ENCODE measurements around the gene HIF3A. TPM values are rescaled to one million over a fixed set of nuclear protein-coding genes. Genes with fewer than 3 reads are reported as not detected.
A peak's percentile ranks its signal among the peaks of the same experiment; 100 is the strongest.
"Not testable (repeated sequence)": the region's sequence is repeated elsewhere in the genome, so short reads cannot be mapped to it uniquely, and the experiment has no call there.

Gene HIF3A
- polyA plus RNA-seq, 2 of the 4 experiments (the other 2 are of a cell fraction): not detected

DNA sequence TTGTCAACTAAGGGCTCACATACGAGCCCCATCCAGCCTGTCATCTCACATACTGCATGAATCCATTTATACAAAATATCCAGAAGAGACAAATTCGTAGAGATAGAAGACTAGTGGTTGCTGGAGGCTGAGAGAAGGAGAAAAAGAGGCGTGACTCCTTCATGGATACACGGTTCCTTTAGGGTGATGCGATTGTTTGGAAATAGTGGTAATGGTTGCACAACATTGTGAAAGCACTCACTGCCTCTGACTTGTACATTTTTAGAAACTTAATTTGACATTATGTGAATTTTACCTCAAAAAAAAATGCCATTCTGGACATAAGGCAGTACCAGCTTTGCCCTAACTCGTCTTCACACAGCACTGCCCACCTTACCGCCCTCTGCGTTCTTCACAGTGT, 40.0 kb upstream of the HIF3A start:
- ChIA-PET CTCF (interaction anchor here (0.9 to 19.2 kb wide), 7 partner anchors 8 to 228 kb away, joined by 3 to 854 read pairs (median 3); partner anchors contain the start of gene IGFL1), POLR2A (no interaction called here)
- ATAC-seq (no peak), DNase-seq (ENCODE audit: low read depth in 1 of 2, low spot score in 1 of 2) (peak in 1 of 2 experiments; percentile 38), FAIRE-seq (no peak)
- Histone ChIP-seq H3K4me2 (no peak overlapping the region), H3K4me3 (no peak overlapping the region), H3K27ac (no peak overlapping the region; a peak in 1 of 6 replicates), H3K4me1 (peaks cover 23% of the 10 kb centered on the region), H3K9me3 (no peaks in the 10 kb centered on the region)
- TF ChIP-seq KDM1A (IDR thresholded peaks at IDR 0.05; ENCODE audit: low read depth) (no peak), CEBPB (IDR thresholded peaks at IDR 0.05) (peak; percentile 48 to 71; a peak in 1 of 4 replicates), FOSL2 (IDR thresholded peaks at IDR 0.05) (no peak), FOSL2 (CRISPR knock-in tag; IDR thresholded peaks at IDR 0.05) (0 out of 2 replicates have a peak, but pooled peaks have one; percentile 2)
- 65% methylated on average over 8 of the region's 8 CpGs for WGBS (ENCODE audit: missing lambda C conversion rate)

DNA sequence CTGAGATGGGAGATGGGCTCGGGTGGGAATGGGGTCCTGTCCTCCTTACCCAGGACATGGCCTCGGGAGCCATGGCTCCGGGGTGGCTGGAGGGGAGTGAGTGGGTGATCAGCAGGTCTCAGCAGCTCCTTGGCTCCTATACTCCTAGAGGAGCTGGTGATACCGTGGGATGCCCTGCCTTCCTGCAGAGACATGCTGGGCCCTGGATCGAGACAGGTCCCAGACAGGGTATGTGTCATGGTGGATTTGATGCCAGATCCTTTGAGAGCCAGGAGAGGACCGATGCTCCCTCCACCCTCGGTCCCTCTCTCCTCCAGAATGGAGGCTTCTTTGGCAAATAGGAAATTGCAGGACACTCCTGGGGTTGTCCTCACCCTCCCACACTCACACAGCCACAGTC, 35.3 kb upstream of the HIF3A start:
- CTCF ChIA-PET: interaction anchor here (0.7 to 19.2 kb wide), 7 partner anchors 32 to 236 kb away, joined by 4 to 854 read pairs (median 80); partner anchors contain the start of genes IGFL1 and PGLYRP1
- FAIRE-seq: peak; percentile 39
- DNase-seq (ENCODE audit: low read depth in 1 of 2, low spot score in 1 of 2); H3K4me2 ChIP-seq; H3K9me3 ChIP-seq; POLR2A ChIA-PET; H3K4me3 ChIP-seq: not testable (repeated sequence)
- peak overlapping the region; percentile 10 to 72; a peak in 4 of 6 replicates for H3K27ac ChIP-seq
- WGBS (ENCODE audit: missing lambda C conversion rate): 67% methylated on average over 7 of the region's 7 CpGs
- peak; percentile 28 to 49; a peak in 5 of 6 replicates for ATAC-seq
- peaks cover 39% of the 10 kb centered on the region for H3K4me1 ChIP-seq

DNA sequence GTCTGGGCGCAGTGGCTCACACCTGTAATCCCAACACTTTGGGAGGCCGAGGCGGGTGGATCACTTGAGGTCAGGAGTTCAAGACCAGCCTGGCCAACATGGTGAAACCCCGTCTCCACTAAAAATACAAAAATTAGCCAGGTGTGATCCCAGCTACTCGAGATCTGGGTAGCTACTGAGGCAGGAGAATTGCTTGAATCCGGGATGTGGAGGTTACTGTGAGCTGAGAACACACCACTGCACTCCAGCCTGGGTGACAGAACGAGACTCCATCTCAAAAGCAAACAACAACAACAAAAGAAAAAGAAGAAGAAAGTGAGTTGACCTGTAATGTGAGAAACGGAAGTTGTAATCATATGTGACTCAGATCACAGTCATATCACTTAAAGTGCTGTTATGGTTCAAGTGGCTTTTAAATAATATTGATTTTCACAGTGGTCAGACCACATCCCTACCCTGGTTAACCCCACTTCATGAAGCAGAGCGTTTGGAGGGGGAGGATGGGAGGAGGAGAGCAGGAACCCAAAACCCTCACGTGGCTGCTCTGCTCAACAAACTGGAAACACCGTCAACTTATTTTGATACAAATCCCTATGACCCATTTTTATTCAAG, 34.1 kb upstream of the HIF3A start:
- peak overlapping the region; percentile 6 to 70; a peak in 5 of 6 replicates for H3K27ac ChIP-seq
- DNase-seq (ENCODE audit: low read depth in 1 of 2, low spot score in 1 of 2): peak; percentile 48 to 56
- not testable (repeated sequence) for ATAC-seq

DNA sequence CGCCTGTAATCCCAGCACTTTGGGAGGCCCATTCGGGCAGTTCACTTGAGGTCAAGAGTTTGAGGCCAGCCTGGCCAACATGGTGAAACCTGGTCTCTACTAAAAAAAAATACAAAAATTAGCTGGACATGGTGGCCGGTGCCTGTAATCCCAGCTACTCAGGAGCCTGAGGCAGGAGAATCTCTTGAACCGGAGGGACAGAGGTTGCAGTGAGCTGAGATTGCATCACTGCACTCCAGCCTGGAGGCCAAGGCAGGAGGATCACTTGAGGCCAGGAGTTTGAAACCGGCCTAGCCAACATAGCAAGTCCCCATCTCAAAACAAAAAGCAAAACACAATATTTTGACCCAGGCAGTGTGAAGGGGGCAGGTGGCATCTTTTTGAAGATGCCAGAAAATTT, 32.0 kb upstream of the HIF3A start:
- peaks cover 18% of the 10 kb centered on the region for H3K4me1 ChIP-seq
- ChIA-PET POLR2A (interaction anchor here (0.6 to 1.5 kb wide), 3 partner anchors 185 to 236 kb away, joined by 3 to 7 read pairs (median 4); no protein-coding TSS in a partner anchor), CTCF (interaction anchor here (0.6 to 19.2 kb wide), 74 partner anchors 8 to 448 kb away, joined by 3 to 854 read pairs (median 5); partner anchors contain the start of genes IGFL2, IGFL3 and PGLYRP1)
- H3K4me2 ChIP-seq; ATAC-seq; H3K9me3 ChIP-seq; FAIRE-seq; DNase-seq (ENCODE audit: low read depth in 1 of 2, low spot score in 1 of 2); H3K4me3 ChIP-seq: not testable (repeated sequence)
- peak overlapping the region; percentile 14 to 70; a peak in 5 of 6 replicates for H3K27ac ChIP-seq
- whole genome bisulfite sequencing (ENCODE audit: missing lambda C conversion rate): 73% methylated on average over 5 of the region's 5 CpGs
- TF ChIP-seq CEBPB (IDR thresholded peaks at IDR 0.05): peak in 1 of 2 experiments; percentile 38; a peak in 1 of 4 replicates

More for the DNA sequence above, 34.1 kb upstream of the HIF3A start:
- H3K4me3 ChIP-seq, H3K9me3 ChIP-seq, POLR2A ChIA-PET: not testable (repeated sequence)
- 39% methylated on average over 11 of the region's 11 CpGs for WGBS (ENCODE audit: missing lambda C conversion rate)
- H3K4me1 ChIP-seq: peaks cover 32% of the 10 kb centered on the region
- TF ChIP-seq BHLHE40 (IDR thresholded peaks at IDR 0.05; ENCODE audit: low read depth, low read length): 0 out of 2 replicates have a peak, but pooled peaks have one; percentile 10
- peak in 1 of 2 experiments; percentile 32; a peak in 1 of 5 replicates for TF ChIP-seq JUN (IDR thresholded peaks at IDR 0.05)
- peak; percentile 76 for TF ChIP-seq FOSL2 (IDR thresholded peaks at IDR 0.05)
- peak; percentile 79 for TF ChIP-seq FOSL2 (CRISPR knock-in tag; IDR thresholded peaks at IDR 0.05)
- TF ChIP-seq JUNB (IDR thresholded peaks at IDR 0.05): peak; percentile 84
- FAIRE-seq: peak; percentile 99
- H3K4me2 ChIP-seq: peak overlapping the region; percentile 32
- CTCF ChIA-PET: interaction anchor here (0.6 to 19.2 kb wide), 10 partner anchors 19 to 772 kb away, joined by 3 to 854 read pairs (median 62); partner anchors contain the start of gene PGLYRP1

DNA sequence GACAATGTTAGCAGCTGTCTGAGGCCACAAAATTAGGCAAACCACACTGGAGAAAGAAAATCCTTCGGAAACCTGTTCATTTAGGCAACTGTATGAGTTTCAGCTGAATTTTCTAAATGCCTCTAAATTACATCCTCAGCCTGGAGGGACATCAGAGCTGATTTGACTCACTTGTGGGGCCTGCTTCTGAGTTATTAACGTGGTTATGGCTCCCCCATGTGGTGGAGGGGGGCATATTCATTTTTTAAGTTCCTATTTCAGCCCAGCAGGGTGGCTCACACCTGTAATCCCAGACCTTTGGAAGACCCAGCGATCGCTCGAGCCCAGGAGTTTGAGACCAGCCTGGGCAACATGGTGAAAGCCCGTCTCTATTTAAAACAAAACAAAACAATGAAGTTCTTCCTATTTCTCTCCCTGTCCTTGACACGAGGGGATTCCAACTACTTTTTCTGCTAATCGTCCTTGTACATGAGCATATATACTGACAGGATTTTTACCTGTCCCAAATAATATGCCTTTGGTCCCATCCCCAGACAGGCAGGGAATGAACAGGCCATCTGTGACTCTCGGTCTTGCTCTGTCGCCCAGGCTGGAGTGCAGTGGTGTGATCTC, 31.5 kb upstream of the HIF3A start:
- H3K4me2 ChIP-seq: no peak overlapping the region
- DNase-seq (ENCODE audit: low read depth in 1 of 2, low spot score in 1 of 2): peak; percentile 86 to 91
- peak; percentile 89 to 95 for ATAC-seq
- WGBS (ENCODE audit: missing lambda C conversion rate): 10% methylated on average over 10 of the region's 10 CpGs
- CTCF ChIA-PET: interaction anchor here (0.6 to 19.2 kb wide), 79 partner anchors 8 to 449 kb away, joined by 3 to 854 read pairs (median 5); partner anchors contain the start of genes IGFL2, IGFL3 and PGLYRP1
- no peaks in the 10 kb centered on the region for H3K9me3 ChIP-seq
- TF ChIP-seq SMC3 (IDR thresholded peaks at IDR 0.05): peak; percentile 98
- TF ChIP-seq, protein P1, sequence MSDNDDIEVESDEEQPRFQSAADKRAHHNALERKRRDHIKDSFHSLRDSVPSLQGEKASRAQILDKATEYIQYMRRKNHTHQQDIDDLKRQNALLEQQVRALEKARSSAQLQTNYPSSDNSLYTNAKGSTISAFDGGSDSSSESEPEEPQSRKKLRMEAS (IDR thresholded peaks at IDR 0.05): 0 out of 2 replicates have a peak, but pooled peaks have one; percentile 34
- TF ChIP-seq FOSL2 (IDR thresholded peaks at IDR 0.05): no peak
- peak; percentile 15; the same call in 1 of the 2 replicates for TF ChIP-seq FOSL2 (CRISPR knock-in tag; IDR thresholded peaks at IDR 0.05)
- TF ChIP-seq, protein P2, sequence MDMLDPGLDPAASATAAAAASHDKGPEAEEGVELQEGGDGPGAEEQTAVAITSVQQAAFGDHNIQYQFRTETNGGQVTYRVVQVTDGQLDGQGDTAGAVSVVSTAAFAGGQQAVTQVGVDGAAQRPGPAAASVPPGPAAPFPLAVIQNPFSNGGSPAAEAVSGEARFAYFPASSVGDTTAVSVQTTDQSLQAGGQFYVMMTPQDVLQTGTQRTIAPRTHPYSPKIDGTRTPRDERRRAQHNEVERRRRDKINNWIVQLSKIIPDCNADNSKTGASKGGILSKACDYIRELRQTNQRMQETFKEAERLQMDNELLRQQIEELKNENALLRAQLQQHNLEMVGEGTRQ (IDR thresholded peaks at IDR 0.05): no peak
- TF ChIP-seq, protein P3, sequence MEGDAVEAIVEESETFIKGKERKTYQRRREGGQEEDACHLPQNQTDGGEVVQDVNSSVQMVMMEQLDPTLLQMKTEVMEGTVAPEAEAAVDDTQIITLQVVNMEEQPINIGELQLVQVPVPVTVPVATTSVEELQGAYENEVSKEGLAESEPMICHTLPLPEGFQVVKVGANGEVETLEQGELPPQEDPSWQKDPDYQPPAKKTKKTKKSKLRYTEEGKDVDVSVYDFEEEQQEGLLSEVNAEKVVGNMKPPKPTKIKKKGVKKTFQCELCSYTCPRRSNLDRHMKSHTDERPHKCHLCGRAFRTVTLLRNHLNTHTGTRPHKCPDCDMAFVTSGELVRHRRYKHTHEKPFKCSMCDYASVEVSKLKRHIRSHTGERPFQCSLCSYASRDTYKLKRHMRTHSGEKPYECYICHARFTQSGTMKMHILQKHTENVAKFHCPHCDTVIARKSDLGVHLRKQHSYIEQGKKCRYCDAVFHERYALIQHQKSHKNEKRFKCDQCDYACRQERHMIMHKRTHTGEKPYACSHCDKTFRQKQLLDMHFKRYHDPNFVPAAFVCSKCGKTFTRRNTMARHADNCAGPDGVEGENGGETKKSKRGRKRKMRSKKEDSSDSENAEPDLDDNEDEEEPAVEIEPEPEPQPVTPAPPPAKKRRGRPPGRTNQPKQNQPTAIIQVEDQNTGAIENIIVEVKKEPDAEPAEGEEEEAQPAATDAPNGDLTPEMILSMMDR (IDR thresholded peaks at IDR 0.05): peak; percentile 99
- peak; percentile 99 for TF ChIP-seq RAD21 (conservative IDR thresholded peaks at IDR 0.05 in 1 of 2, IDR thresholded peaks at IDR 0.05 in 1 of 2)
- H3K4me3 ChIP-seq: no peak overlapping the region
- H3K4me1 ChIP-seq: peaks cover 19% of the 10 kb centered on the region
- FAIRE-seq: peak; percentile 98
- POLR2A ChIA-PET: interaction anchor here (0.6 to 1.5 kb wide), 3 partner anchors 186 to 237 kb away, joined by 3 to 7 read pairs (median 4); no protein-coding TSS in a partner anchor
- H3K27ac ChIP-seq: peak overlapping the region; percentile 14 to 70; a peak in 5 of 6 replicates

All from A549 (cell line).